Measurements from ENCODE around the gene CYFIP1. TPM values are rescaled to one million over a fixed set of nuclear protein-coding genes. Genes with fewer than 3 reads are reported as not detected.

The CYFIP1 gene
- total RNA-seq, 1 experiment from 2014 or later, result 205 TPM

DNA sequence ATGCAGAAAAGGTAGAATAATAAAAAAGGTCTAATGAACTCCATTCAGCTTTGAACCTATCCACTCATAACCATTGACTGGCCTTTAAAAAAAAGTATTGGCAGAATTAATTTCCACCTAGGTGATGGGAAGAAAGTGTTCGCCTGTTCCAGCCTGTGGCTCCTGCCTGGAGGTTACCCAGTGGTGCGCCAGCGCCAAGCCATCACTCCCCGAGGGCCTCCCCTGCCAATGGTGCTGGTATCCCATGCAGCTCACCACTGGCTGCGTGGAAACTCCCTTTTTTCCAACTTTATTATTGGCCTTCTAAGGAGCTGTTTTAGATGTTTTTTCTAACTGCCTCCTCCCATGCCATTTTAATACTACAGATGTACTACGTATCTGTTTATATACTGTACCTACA, 112.3 kb downstream of the CYFIP1 start:
- CTCF ChIA-PET, result no interaction called here
- no TSS peak for BruUV-seq (replicated peaks)
- Histone ChIP-seq H3K4me1 (no peaks in the 10 kb centered on the region), H3K36me3 (ENCODE audit: control insufficient read depth, insufficient read depth, low read length) (peaks cover 3% of the 10 kb centered on the region), H3K9me3 (no peaks in the 10 kb centered on the region), H3K4me3 (ENCODE audit: low read depth, low read length) (no peak overlapping the region), H3K27me3 (replicated peaks; ENCODE audit: control insufficient read depth, insufficient read depth, low read length) (no peaks in the 10 kb centered on the region)
- H3K27ac Mint-ChIP-seq (ENCODE audit: unreplicated experiment), result no peak overlapping the region
- TF ChIP-seq, protein P1, sequence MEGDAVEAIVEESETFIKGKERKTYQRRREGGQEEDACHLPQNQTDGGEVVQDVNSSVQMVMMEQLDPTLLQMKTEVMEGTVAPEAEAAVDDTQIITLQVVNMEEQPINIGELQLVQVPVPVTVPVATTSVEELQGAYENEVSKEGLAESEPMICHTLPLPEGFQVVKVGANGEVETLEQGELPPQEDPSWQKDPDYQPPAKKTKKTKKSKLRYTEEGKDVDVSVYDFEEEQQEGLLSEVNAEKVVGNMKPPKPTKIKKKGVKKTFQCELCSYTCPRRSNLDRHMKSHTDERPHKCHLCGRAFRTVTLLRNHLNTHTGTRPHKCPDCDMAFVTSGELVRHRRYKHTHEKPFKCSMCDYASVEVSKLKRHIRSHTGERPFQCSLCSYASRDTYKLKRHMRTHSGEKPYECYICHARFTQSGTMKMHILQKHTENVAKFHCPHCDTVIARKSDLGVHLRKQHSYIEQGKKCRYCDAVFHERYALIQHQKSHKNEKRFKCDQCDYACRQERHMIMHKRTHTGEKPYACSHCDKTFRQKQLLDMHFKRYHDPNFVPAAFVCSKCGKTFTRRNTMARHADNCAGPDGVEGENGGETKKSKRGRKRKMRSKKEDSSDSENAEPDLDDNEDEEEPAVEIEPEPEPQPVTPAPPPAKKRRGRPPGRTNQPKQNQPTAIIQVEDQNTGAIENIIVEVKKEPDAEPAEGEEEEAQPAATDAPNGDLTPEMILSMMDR (IDR thresholded peaks at IDR 0.05; ENCODE audit: insufficient read depth in 1 of 2, low read depth in 1 of 2, low read length in 1 of 2, severe bottlenecking in 1 of 2, unreplicated experiment in 1 of 2), result no peak
- POLR2A ChIA-PET, result no interaction called here
- H3K4me1 Mint-ChIP-seq (ENCODE audit: low read depth, unreplicated experiment), result no peaks in the 10 kb centered on the region
- no peak for DNase-seq
- peaks cover 97% of the 10 kb centered on the region for H3K36me3 Mint-ChIP-seq (ENCODE audit: insufficient read depth, unreplicated experiment)
- no peak overlapping the region for H3K4me3 Mint-ChIP-seq (ENCODE audit: unreplicated experiment)
- no peaks in the 10 kb centered on the region for H3K9me3 Mint-ChIP-seq (ENCODE audit: unreplicated experiment)
- H3K27me3 Mint-ChIP-seq (ENCODE audit: insufficient read depth, unreplicated experiment), result no peaks in the 10 kb centered on the region
- intact Hi-C loops (cut with micrococcal nuclease; ENCODE audit: unreplicated experiment), result loop anchor here (10.0 kb wide), 1 partner anchor 597 kb away; no protein-coding TSS in a partner anchor

DNA sequence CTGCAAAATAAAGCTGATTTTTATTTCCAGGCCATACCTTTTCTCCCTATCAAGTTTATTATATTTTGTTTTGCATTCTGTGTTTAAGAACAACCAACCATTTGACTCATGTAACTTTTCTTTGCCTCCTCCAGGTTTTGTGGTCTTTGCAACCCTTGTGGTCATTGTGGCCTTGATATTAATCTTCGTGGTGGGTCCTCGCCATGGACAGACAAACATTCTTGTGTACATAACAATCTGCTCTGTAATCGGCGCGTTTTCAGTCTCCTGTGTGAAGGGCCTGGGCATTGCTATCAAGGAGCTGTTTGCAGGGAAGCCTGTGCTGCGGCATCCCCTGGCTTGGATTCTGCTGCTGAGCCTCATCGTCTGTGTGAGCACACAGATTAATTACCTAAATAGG, 114.1 kb downstream of the CYFIP1 start:
- no peaks in the 10 kb centered on the region for H3K9me3 ChIP-seq
- intact Hi-C loops (cut with micrococcal nuclease; ENCODE audit: unreplicated experiment), result loop anchor here (10.0 kb wide), 1 partner anchor 599 kb away; no protein-coding TSS in a partner anchor
- H3K4me1 ChIP-seq, result no peaks in the 10 kb centered on the region
- no peak for DNase-seq
- H3K4me1 Mint-ChIP-seq (ENCODE audit: low read depth, unreplicated experiment), result no peaks in the 10 kb centered on the region
- TF ChIP-seq, protein P1 (IDR thresholded peaks at IDR 0.05; ENCODE audit: insufficient read depth in 1 of 2, low read depth in 1 of 2, low read length in 1 of 2, severe bottlenecking in 1 of 2, unreplicated experiment in 1 of 2), result no peak
- no peaks in the 10 kb centered on the region for H3K9me3 Mint-ChIP-seq (ENCODE audit: unreplicated experiment)
- no peak overlapping the region for H3K27ac Mint-ChIP-seq (ENCODE audit: unreplicated experiment)
- H3K4me3 Mint-ChIP-seq (ENCODE audit: unreplicated experiment), result no peak overlapping the region
- ChIA-PET CTCF (no interaction called here), POLR2A (no interaction called here)
- BruUV-seq (replicated peaks), result no TSS peak
- no peaks in the 10 kb centered on the region for H3K27me3 Mint-ChIP-seq (ENCODE audit: insufficient read depth, unreplicated experiment)
- no peak overlapping the region for H3K4me3 ChIP-seq (ENCODE audit: low read depth, low read length)
- peaks cover 97% of the 10 kb centered on the region for H3K36me3 Mint-ChIP-seq (ENCODE audit: insufficient read depth, unreplicated experiment)
- H3K27me3 ChIP-seq (replicated peaks; ENCODE audit: control insufficient read depth, insufficient read depth, low read length), result no peaks in the 10 kb centered on the region
- peaks cover 3% of the 10 kb centered on the region for H3K36me3 ChIP-seq (ENCODE audit: control insufficient read depth, insufficient read depth, low read length)

DNA sequence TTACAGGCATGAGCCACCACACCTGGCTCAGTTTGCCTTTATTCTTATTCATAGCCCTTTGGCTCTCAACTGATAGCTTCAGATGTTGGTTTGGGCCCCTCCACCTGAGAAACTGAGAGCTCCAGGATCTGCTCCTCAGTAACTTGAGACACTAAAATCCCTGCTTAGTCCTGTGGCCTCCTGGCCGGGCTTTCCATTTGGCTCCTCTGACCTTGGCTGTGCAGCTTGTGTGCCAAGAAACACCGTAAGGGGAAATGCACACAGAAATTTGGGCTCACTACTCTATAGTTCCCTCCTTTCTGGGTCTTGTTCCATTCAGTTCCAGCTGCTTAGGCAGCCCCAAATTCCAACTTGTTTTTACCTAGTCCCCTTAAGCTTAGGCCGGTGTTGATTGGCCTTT, 116.8 kb downstream of the CYFIP1 start:
- DNase-seq, result no peak
- Mint-ChIP-seq H3K4me3 (ENCODE audit: unreplicated experiment) (no peak overlapping the region), H3K36me3 (ENCODE audit: insufficient read depth, unreplicated experiment) (peaks cover 96% of the 10 kb centered on the region), H3K27me3 (ENCODE audit: insufficient read depth, unreplicated experiment) (no peaks in the 10 kb centered on the region), H3K9me3 (ENCODE audit: unreplicated experiment) (no peaks in the 10 kb centered on the region), H3K4me1 (ENCODE audit: low read depth, unreplicated experiment) (no peaks in the 10 kb centered on the region), H3K27ac (ENCODE audit: unreplicated experiment) (no peak overlapping the region)
- BruUV-seq (replicated peaks), result no TSS peak
- Histone ChIP-seq H3K36me3 (ENCODE audit: control insufficient read depth, insufficient read depth, low read length) (peaks cover 5% of the 10 kb centered on the region), H3K4me1 (no peaks in the 10 kb centered on the region), H3K27me3 (replicated peaks; ENCODE audit: control insufficient read depth, insufficient read depth, low read length) (no peaks in the 10 kb centered on the region), H3K9me3 (no peaks in the 10 kb centered on the region), H3K4me3 (ENCODE audit: low read depth, low read length) (no peak overlapping the region)
- intact Hi-C loops (cut with micrococcal nuclease; ENCODE audit: unreplicated experiment), result loop anchor here (10.0 kb wide), 1 partner anchor 601 kb away; no protein-coding TSS in a partner anchor
- CTCF ChIA-PET, result no interaction called here
- TF ChIP-seq, protein P1 (IDR thresholded peaks at IDR 0.05; ENCODE audit: insufficient read depth in 1 of 2, low read depth in 1 of 2, low read length in 1 of 2, severe bottlenecking in 1 of 2, unreplicated experiment in 1 of 2), result no peak
- POLR2A ChIA-PET, result no interaction called here
